ENCODE measurements around the gene C6orf136. TPM values are rescaled to one million over a fixed set of nuclear protein-coding genes. Genes with fewer than 3 reads are reported as not detected.

C6orf136 gene
- total RNA-seq, 1 experiment from 2014 or later = 25.0 TPM

DNA sequence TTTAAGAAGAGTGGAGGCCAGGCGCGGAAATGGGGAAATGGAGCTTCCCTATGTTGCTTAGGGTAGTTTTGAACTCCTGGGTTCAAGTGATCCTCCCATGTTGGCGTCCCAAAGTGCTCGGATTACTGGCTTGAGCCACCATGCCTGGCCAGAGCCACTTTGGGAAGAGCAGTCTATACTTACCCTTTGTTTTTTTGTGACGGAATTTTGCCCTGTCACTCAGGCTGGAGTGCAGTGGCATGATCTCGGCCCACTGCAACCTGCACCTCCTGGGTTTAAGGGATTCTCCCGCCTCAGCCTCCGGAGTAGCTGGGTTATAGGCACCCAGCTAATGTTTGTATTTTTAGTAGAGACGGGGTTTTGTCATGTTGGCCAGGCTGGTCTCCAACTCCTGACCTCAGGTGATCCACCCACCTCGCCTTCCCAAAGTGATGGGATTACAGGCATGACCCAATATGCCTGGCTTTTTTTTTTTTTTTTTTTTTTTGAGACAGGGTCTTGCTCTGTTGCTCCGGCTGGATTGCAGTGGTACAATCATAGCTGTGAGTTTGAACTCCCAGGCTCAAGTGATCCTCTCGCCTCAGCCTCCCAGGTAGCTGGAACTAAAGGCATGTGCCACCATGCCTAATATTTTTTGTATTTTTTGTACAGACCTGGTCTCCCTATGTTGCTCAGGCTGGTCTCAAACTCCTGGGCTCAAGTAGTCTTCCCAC, 47.9 kb upstream of the C6orf136 start:
- no peaks in the 10 kb centered on the region for H3K9me3 ChIP-seq (ENCODE audit: low read depth, low read length, poor library complexity, severe bottlenecking)
- H3K36me3 ChIP-seq (ENCODE audit: insufficient read depth, low read length, poor library complexity, severe bottlenecking) = peaks cover 52% of the 10 kb centered on the region
- no TSS peak for BruUV-seq (replicated peaks)
- no peak for DNase-seq (ENCODE audit: low spot score)
- TF ChIP-seq, protein P1, sequence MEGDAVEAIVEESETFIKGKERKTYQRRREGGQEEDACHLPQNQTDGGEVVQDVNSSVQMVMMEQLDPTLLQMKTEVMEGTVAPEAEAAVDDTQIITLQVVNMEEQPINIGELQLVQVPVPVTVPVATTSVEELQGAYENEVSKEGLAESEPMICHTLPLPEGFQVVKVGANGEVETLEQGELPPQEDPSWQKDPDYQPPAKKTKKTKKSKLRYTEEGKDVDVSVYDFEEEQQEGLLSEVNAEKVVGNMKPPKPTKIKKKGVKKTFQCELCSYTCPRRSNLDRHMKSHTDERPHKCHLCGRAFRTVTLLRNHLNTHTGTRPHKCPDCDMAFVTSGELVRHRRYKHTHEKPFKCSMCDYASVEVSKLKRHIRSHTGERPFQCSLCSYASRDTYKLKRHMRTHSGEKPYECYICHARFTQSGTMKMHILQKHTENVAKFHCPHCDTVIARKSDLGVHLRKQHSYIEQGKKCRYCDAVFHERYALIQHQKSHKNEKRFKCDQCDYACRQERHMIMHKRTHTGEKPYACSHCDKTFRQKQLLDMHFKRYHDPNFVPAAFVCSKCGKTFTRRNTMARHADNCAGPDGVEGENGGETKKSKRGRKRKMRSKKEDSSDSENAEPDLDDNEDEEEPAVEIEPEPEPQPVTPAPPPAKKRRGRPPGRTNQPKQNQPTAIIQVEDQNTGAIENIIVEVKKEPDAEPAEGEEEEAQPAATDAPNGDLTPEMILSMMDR (conservative IDR thresholded peaks at IDR 0.05; ENCODE audit: low read depth, low read length) = no peak
- no peak for TF ChIP-seq EZH2 (IDR thresholded peaks at IDR 0.05; ENCODE audit: borderline replicate concordance, low read depth, low read length, poor library complexity, severe bottlenecking)
- intact Hi-C loops (cut with micrococcal nuclease; ENCODE audit: unreplicated experiment) = loop anchor here (5.0 kb wide), 1 partner anchor 57 kb away; no protein-coding TSS in a partner anchor
- H3K4me1 ChIP-seq (ENCODE audit: insufficient read depth, low read length, poor library complexity, severe bottlenecking) = no peaks in the 10 kb centered on the region
- no peaks in the 10 kb centered on the region for H3K27me3 ChIP-seq (replicated peaks; ENCODE audit: insufficient read depth, low read depth, low read length, poor library complexity)
- ChIA-PET POLR2A (ENCODE audit: low non-redundant PET) (interaction anchor here (0.6 kb wide), 3 partner anchors 29 to 241 kb away, joined by 3 to 5 read pairs (median 4); no protein-coding TSS in a partner anchor), CTCF (interaction anchor here (0.7 to 1.3 kb wide), 2 partner anchors 53 to 117 kb away, joined by 3 to 4 read pairs; no protein-coding TSS in a partner anchor)
- H3K27ac ChIP-seq (ENCODE audit: low read depth, low read length, poor library complexity, severe bottlenecking) = no peak overlapping the region
- H3K4me3 ChIP-seq (ENCODE audit: low read depth, low read length, poor library complexity, severe bottlenecking) = no peak overlapping the region

DNA sequence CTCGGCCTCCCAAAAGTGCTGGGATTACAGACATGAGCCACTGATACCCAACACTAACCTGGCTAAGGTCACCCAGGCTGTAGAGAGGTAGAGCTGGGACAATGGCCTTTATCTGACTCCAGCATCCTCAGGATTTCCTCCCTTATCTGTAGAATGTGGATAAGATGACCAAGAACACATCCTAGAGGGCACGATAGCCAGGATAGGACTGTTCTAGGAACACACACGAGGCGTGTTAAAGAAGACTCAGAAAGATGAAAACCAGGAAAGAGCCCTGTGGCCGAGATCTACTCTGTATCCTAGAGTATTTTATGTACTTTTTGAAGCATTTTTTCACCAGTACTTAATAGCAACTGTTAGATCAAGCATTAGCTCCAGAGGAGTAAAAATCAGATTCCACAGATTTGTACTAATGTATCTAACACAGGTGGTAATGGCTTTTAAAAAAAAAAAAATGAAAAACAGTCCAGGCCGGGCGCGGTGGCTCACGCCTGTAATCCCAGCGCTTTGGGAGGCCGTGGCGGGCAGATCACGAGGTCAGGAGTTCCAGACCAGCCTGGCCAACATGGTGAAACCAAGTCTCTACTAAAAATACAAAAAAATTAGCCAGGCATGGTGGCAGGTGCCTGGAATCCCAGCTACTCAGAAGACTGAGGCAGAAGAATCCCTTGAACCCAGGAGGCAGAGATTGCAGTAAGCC, 47.2 kb upstream of the C6orf136 start:
- no peak overlapping the region for H3K27ac ChIP-seq (ENCODE audit: low read depth, low read length, poor library complexity, severe bottlenecking)
- TF ChIP-seq, protein P1 (conservative IDR thresholded peaks at IDR 0.05; ENCODE audit: low read depth, low read length) = no peak
- no peak for TF ChIP-seq EZH2 (IDR thresholded peaks at IDR 0.05; ENCODE audit: borderline replicate concordance, low read depth, low read length, poor library complexity, severe bottlenecking)
- H3K27me3 ChIP-seq (replicated peaks; ENCODE audit: insufficient read depth, low read depth, low read length, poor library complexity) = no peaks in the 10 kb centered on the region
- ChIA-PET CTCF (interaction anchor here (1.3 kb wide), 1 partner anchor 118 kb away, joined by 4 read pairs; no protein-coding TSS in a partner anchor), POLR2A (ENCODE audit: low non-redundant PET) (interaction anchor here (0.6 kb wide), 1 partner anchor 240 kb away, joined by 4 read pairs; no protein-coding TSS in a partner anchor)
- H3K4me3 ChIP-seq (ENCODE audit: low read depth, low read length, poor library complexity, severe bottlenecking) = no peak overlapping the region
- no peaks in the 10 kb centered on the region for H3K9me3 ChIP-seq (ENCODE audit: low read depth, low read length, poor library complexity, severe bottlenecking)
- no peaks in the 10 kb centered on the region for H3K4me1 ChIP-seq (ENCODE audit: insufficient read depth, low read length, poor library complexity, severe bottlenecking)
- peaks cover 53% of the 10 kb centered on the region for H3K36me3 ChIP-seq (ENCODE audit: insufficient read depth, low read length, poor library complexity, severe bottlenecking)
- intact Hi-C loops (cut with micrococcal nuclease; ENCODE audit: unreplicated experiment) = loop anchor here (5.0 kb wide), 1 partner anchor 57 kb away; no protein-coding TSS in a partner anchor
- BruUV-seq (replicated peaks) = no TSS peak
- DNase-seq (ENCODE audit: low spot score) = no peak

DNA sequence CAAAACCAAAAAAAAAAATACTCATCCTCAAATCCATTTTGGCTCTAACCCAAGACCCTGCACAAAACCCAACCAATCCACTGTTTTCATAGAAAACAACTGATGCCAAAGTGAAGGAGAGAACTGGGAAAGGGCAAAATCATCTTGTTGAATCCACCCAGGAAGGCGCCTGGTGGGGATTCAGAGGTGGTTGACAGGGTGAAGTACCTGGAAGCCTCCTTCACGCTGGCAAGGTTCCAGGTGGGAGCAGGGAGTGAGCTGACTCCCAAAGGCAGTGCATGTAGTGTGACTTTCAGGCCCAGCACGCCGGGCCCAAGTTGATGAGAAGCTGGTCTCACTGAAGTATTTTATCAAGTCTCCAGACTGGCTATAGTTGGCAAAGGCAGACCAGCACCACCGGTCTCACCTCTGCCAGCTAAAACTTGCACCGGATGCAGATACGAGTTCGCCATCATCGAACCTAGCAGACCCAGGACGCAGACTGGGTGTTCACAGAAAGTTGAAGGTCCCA, 46.4 kb upstream of the C6orf136 start:
- Histone ChIP-seq H3K9me3 (ENCODE audit: low read depth, low read length, poor library complexity, severe bottlenecking) (no peaks in the 10 kb centered on the region), H3K27me3 (replicated peaks; ENCODE audit: insufficient read depth, low read depth, low read length, poor library complexity) (no peaks in the 10 kb centered on the region), H3K4me3 (ENCODE audit: low read depth, low read length, poor library complexity, severe bottlenecking) (no peak overlapping the region), H3K36me3 (ENCODE audit: insufficient read depth, low read length, poor library complexity, severe bottlenecking) (peaks cover 59% of the 10 kb centered on the region), H3K27ac (ENCODE audit: low read depth, low read length, poor library complexity, severe bottlenecking) (no peak overlapping the region), H3K4me1 (ENCODE audit: insufficient read depth, low read length, poor library complexity, severe bottlenecking) (no peaks in the 10 kb centered on the region)
- TF ChIP-seq EZH2 (IDR thresholded peaks at IDR 0.05; ENCODE audit: borderline replicate concordance, low read depth, low read length, poor library complexity, severe bottlenecking) = no peak
- TF ChIP-seq, protein P1 (conservative IDR thresholded peaks at IDR 0.05; ENCODE audit: low read depth, low read length) = no peak
- TSS peak; percentile 15 for BruUV-seq (replicated peaks)
- CTCF ChIA-PET = no interaction called here
- no peak for DNase-seq (ENCODE audit: low spot score)
- intact Hi-C loops (cut with micrococcal nuclease; ENCODE audit: unreplicated experiment) = no loop called here
- POLR2A ChIA-PET (ENCODE audit: low non-redundant PET) = no interaction called here
